HEK293 (cell line): Measurements from ENCODE around the gene SENP7.

Experiments used
- KLF16 ChIP-seq: fragments of 450-650 bp; formaldehyde crosslinking; IDR thresholded peaks from 2 replicates; pipeline ENCODE4 v1.5.1; 2017; ENCODE audit warnings: missing biosample characterization, missing genetic modification characterization
- REPIN1 ChIP-seq: fragments of 450-650 bp; formaldehyde crosslinking; IDR thresholded peaks from 2 replicates; pipeline ENCODE4 v1.5.1; 2017; ENCODE audit warnings: missing biosample characterization, missing genetic modification characterization, low read depth
- ZNF398 ChIP-seq: fragments of 450-650 bp; formaldehyde crosslinking; IDR thresholded peaks from 2 replicates; pipeline ENCODE4 v1.5.1; 2017; ENCODE audit warnings: missing biosample characterization, missing genetic modification characterization

DNA sequence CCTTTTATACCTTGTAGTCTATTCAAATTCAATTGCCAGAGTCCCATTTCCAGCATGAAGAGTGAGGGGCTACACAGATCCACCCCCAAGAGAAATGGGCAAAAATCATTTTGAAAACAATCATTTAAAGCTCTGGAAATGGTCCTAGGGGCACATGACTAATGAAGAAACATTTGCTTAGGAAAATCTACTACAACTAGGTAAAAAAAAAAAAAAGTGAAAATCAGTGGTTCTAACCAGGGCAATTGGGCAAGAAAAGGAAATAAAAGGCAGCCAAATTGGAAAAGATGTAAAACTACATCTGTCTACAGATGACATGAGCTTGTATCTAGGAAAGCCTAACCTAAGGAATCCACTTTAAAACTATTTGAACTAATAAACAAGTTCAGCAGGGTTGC lies 202.0 kb downstream of the SENP7 start:
- TF ChIP-seq ZNF398 (tag by site-specific recombination) (no peak), KLF16 (tag by site-specific recombination) (no peak), REPIN1 (tag by site-specific recombination) (no peak)
